HepG2 (cell line): ENCODE measurements around the gene TOR1A. TPM values are rescaled to one million over a fixed set of nuclear protein-coding genes. Genes with fewer than 3 reads are reported as not detected.

ENCODE experiments used
- ATAC-seq: fragments of 200-7000 bp; cut with Tn5 transposase; 3 replicates; pipeline ENCODE4 v1.9.1; 2020; ENCODE audit warnings: mild to moderate bottlenecking, moderate library complexity
- BruUV-seq: library from RNA; stranded (reverse); fragments of 400-500 nt; replicated peaks from 2 replicates; lab custom pipeline; 2021; lab: Mats Ljungman, UMichigan
- CTCF ChIA-PET: fragments of 300-600 bp; formaldehyde crosslinking; extraction: SDS; loops from one replicate; lab custom pipeline; 2021; ENCODE audit warnings: low total read pairs, inconsistent platforms, low intra/inter-chr PET ratio; lab: Yijun Ruan, JAX
- POLR2A ChIA-PET: fragments of 350-600 bp; sonication (Branson Sonifier 250); formaldehyde crosslinking; loops from one replicate; lab custom pipeline; 2020; ENCODE audit warnings: antibody characterized with exemption, inconsistent platforms; lab: Yijun Ruan, JAX
- DNase-seq: peaks from one replicate; pipeline ENCODE4 v3.0.0-alpha.2; 2015; ENCODE audit warnings: low spot score
- FAIRE-seq: peaks from 3 replicates; lab custom pipeline; 2011; peaks lifted over from hg19 to GRCh38; lab: Jason Lieb, UNC
- H2AFZ ChIP-seq: one replicate; pipeline ENCODE4 v1.6.1; 2011; ENCODE audit warnings: low read length, inconsistent platforms
- H3K27ac ChIP-seq: fragments of 300-600 bp; 3 replicates; pipeline ENCODE4 v1.8.0; 2011; ENCODE audit warnings: mixed run types, mild to moderate bottlenecking, mixed read lengths, low read length, inconsistent platforms; ENCODE audit not compliant: insufficient read depth; ENCODE audit errors: extremely low read length
- H3K27me3 ChIP-seq, 2 experiments: fragments of 200-600 bp in 1 of 2; 2 replicates in 1 of 2; 3 replicates in 1 of 2; pipeline versions ENCODE4 v1.6.0 to v1.8.0; 2011; ENCODE audit warnings: low read length in 2 of 2, mild to moderate bottlenecking in 2 of 2, moderate library complexity in 2 of 2, inconsistent platforms in 1 of 2; ENCODE audit not compliant: insufficient read depth in 2 of 2, control insufficient read depth in 1 of 2
- H3K36me3 ChIP-seq, 2 experiments: fragments of 200-600 bp in 1 of 2; replicated peaks in 1 of 2; 2 replicates in 1 of 2; 3 replicates in 1 of 2; pipeline versions ENCODE4 v1.5.1 to v1.8.0; 2011; ENCODE audit warnings: low read length in 2 of 2, inconsistent platforms in 1 of 2; ENCODE audit not compliant: insufficient read depth in 2 of 2, control insufficient read depth in 1 of 2
- H3K4me1 ChIP-seq: 2 replicates; pipeline ENCODE4 v1.5.1; 2012; ENCODE audit warnings: low read length, inconsistent platforms; ENCODE audit not compliant: insufficient read depth
- H3K4me2 ChIP-seq: 2 replicates; pipeline ENCODE4 v1.6.0; 2011; ENCODE audit warnings: low read depth, low read length, inconsistent platforms
- H3K4me3 ChIP-seq, 3 experiments: fragments of 200-600 bp in 1 of 3; sonication (generic), shearing (Covaris generic) in 1 of 3; replicated peaks in 1 of 3; 2 replicates each; pipeline ENCODE4 v1.5.1; 2011 to 2016; ENCODE audit warnings: low read length in 3 of 3, inconsistent platforms in 2 of 3, low read depth in 2 of 3, mild to moderate bottlenecking in 2 of 3, control low read depth in 1 of 3, mixed read lengths in 1 of 3; ENCODE audit not compliant: insufficient read depth in 1 of 3
- H3K79me2 ChIP-seq: one replicate; pipeline ENCODE4 v1.6.1; 2011; ENCODE audit warnings: low read length, inconsistent platforms; ENCODE audit not compliant: insufficient read depth
- H3K9ac ChIP-seq: 2 replicates; pipeline ENCODE4 v1.6.0; 2011; ENCODE audit warnings: mild to moderate bottlenecking, low read depth, low read length, inconsistent platforms; ENCODE audit not compliant: insufficient read depth
- H3K9me3 ChIP-seq: 2 replicates; pipeline ENCODE4 v1.5.1; 2012; ENCODE audit warnings: mild to moderate bottlenecking, low read length
- H4K20me1 ChIP-seq: 2 replicates; pipeline ENCODE4 v1.6.0; 2011; ENCODE audit warnings: inconsistent platforms, mild to moderate bottlenecking, low read length, moderate library complexity; ENCODE audit not compliant: insufficient read depth
- DMAP1 ChIP-seq: IDR thresholded peaks from 2 replicates; pipeline ENCODE4 v1.6.1; 2016
- EP300 ChIP-seq, 3 experiments: sonication (generic) in 1 of 3; formaldehyde crosslinking in 1 of 3; IDR thresholded peaks; 2 replicates each; pipeline versions ENCODE4 v1.5.1 to v1.6.1; 2011 to 2020; ENCODE audit warnings: low read depth in 2 of 3, low read length in 2 of 3, borderline replicate concordance in 1 of 3, improper control_type of control experiment in 1 of 3, mild to moderate bottlenecking in 1 of 3, missing genetic modification reagents in 1 of 3, moderate library complexity in 1 of 3
- FOXM1 ChIP-seq: sonication (generic); formaldehyde crosslinking; IDR thresholded peaks from 2 replicates; pipeline ENCODE4 v1.5.0; 2020; ENCODE audit warnings: missing genetic modification reagents
- ZBTB21 ChIP-seq: sonication (generic); formaldehyde crosslinking; IDR thresholded peaks from 2 replicates; pipeline ENCODE4 v1.4.0; 2020; ENCODE audit warnings: missing genetic modification reagents
- ZBTB8A ChIP-seq: sonication (generic); formaldehyde crosslinking; IDR thresholded peaks from 2 replicates; pipeline ENCODE4 v1.4.0; 2020; ENCODE audit warnings: mild to moderate bottlenecking, low read depth, missing genetic modification reagents, borderline replicate concordance
- ZFAT ChIP-seq: sonication (generic); formaldehyde crosslinking; conservative IDR thresholded peaks from 2 replicates; pipeline ENCODE4 v1.8.1; 2023; ENCODE audit warnings: missing genetic modification reagents, inconsistent platforms
- ZNF160 ChIP-seq: sonication (generic); formaldehyde crosslinking; IDR thresholded peaks from 2 replicates; pipeline ENCODE4 v1.8.0; 2022; ENCODE audit warnings: mild to moderate bottlenecking, inconsistent platforms, missing genetic modification reagents
- ZNF75D ChIP-seq: sonication (generic); formaldehyde crosslinking; IDR thresholded peaks from 2 replicates; pipeline ENCODE4 v1.8.1; 2023; ENCODE audit warnings: missing genetic modification reagents, mild to moderate bottlenecking, borderline replicate concordance
- WGBS: methylation state at CpG from one replicate; pipeline ENCODE4 v1.1.6; 2017; ENCODE audit warnings: low lambda C conversion rate; 5-methylcytosine and 5-hydroxymethylcytosine counted together
- in situ Hi-C: cut with HindIII; loops from 2 replicates; pipeline ENCODE4 v1.10.0; 2017; ENCODE audit warnings: low pct_unique_long_range_greater_than_20kb; ENCODE audit not compliant: extremely low pct_ligation_motif_present
- intact Hi-C: fragments of 100-400 bp; cut with micrococcal nuclease; formaldehyde crosslinking; loops from one replicate; pipeline ENCODE4 v1.10.0; 2022; ENCODE audit not compliant: unreplicated experiment
- polyA plus RNA-seq, 8 experiments: library from polyadenylated mRNA; depleted of rRNA in 3 of 8; stranded (reverse) in 7 of 8; unstranded in 1 of 8; fragments of >200 nt; fragmentation: Illumina TruSeq in 4 of 8; extraction: Trizol in 4 of 8; gene quantifications; 2 replicates each; pipeline versions ENCODE4 v1.2.1 to v1.2.3, GENCODE V29; 2011 to 2016; ENCODE audit warnings: low read depth in 4 of 8, missing spikeins in 1 of 8, mixed read lengths in 1 of 8; ENCODE audit not compliant: insufficient read depth in 1 of 8
- total RNA-seq, 5 experiments: library from RNA; depleted of rRNA; stranded (reverse); fragments of >200 nt; fragmentation: Illumina TruSeq; extraction: Trizol; gene quantifications; 2 replicates each; pipeline ENCODE4 v1.2.3, GENCODE V29; 2016; ENCODE audit warnings: low read depth in 1 of 5
- TF ChIP-seq, protein P1 (sequence below): sonication (generic); formaldehyde crosslinking; IDR thresholded peaks from 2 replicates; pipeline ENCODE4 v1.5.0; 2020; ENCODE audit warnings: mild to moderate bottlenecking, missing genetic modification reagents
- TF ChIP-seq, protein P2 (sequence below): fragments of 450-650 bp; IDR thresholded peaks from 2 replicates; pipeline ENCODE4 v1.6.1; 2016
- TF ChIP-seq, protein P3 (sequence below): sonication (generic); formaldehyde crosslinking; IDR thresholded peaks from 2 replicates; pipeline ENCODE4 v1.4.0; 2020; ENCODE audit warnings: missing genetic modification reagents

TOR1A gene
- total and polyA plus RNA-seq, 2 of the 13 experiments (the other 11 are each of a cell fraction or from before 2014, with no cell fraction given): 31.6 to 41.4 TPM

DNA sequence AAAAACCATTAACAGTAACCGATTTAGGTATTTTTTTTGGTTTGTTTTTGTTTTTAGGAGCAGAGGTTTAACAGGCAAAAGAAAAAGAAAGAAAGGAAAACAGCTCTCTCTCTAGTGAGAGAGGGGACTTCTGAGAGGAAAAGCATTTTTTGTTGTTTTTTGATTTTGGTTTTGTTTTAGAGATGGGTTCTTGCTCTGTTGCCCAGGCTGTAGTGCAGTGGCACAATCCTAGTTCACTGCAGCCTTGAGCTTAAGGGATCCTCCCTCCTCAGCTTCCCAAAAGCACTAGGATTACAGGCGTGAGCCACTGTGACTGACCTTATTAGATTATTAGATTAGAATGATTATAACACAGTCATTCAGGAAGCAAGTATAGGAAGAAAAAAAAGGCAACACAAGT lies 21.4 kb upstream of the TOR1A start (continued):
- TF ChIP-seq, protein P1, sequence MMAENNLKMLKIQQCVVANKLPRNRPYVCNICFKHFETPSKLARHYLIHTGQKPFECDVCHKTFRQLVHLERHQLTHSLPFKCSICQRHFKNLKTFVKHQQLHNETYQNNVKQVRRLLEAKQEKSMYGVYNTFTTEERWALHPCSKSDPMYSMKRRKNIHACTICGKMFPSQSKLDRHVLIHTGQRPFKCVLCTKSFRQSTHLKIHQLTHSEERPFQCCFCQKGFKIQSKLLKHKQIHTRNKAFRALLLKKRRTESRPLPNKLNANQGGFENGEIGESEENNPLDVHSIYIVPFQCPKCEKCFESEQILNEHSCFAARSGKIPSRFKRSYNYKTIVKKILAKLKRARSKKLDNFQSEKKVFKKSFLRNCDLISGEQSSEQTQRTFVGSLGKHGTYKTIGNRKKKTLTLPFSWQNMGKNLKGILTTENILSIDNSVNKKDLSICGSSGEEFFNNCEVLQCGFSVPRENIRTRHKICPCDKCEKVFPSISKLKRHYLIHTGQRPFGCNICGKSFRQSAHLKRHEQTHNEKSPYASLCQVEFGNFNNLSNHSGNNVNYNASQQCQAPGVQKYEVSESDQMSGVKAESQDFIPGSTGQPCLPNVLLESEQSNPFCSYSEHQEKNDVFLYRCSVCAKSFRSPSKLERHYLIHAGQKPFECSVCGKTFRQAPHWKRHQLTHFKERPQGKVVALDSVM (CRISPR knock-in tag): no peak
- TF ChIP-seq ZBTB8A (CRISPR knock-in tag) (no peak), ZFAT (CRISPR knock-in tag) (no peak)

DNA sequence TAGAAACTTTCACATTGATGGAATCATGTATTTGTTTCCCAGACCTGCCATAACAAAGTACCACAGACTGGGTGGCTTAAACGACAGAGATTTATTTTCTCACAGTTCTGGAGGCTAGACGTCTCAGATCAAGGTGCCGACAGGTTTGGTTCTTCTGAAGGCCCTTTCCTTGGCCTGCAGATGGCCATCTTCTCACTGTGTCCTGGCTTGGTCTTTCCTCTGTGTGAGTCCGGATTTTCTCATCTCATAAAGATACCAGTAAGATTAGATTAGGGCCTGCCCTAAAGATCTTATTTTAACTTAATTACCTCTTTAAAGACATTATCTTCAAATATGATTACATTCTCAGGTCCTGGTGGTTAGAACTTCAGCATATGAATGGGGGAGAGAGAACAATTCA lies 17.1 kb upstream of the TOR1A start:
- H3K4me1 ChIP-seq: peaks cover 8% of the 10 kb centered on the region
- 81% methylated on average over 4 of the region's 4 CpGs for WGBS
- ATAC-seq (no peak), DNase-seq (no peak), FAIRE-seq (no peak)
- no peak overlapping the region for H3K4me2 ChIP-seq
- no TSS peak for BruUV-seq
- no peak overlapping the region for H3K27ac ChIP-seq
- no peaks in the 10 kb centered on the region for H3K36me3 ChIP-seq
- ChIA-PET POLR2A (no interaction called here), CTCF (no interaction called here)
- H3K4me3 ChIP-seq: no peak overlapping the region
- H3K79me2 ChIP-seq: no peaks in the 10 kb centered on the region
- no peak overlapping the region for H2AFZ ChIP-seq
- H4K20me1 ChIP-seq: no peaks in the 10 kb centered on the region
- H3K9ac ChIP-seq: no peak overlapping the region
- in situ Hi-C loops (no loop called here), intact Hi-C loops (no loop called here)
- no peaks in the 10 kb centered on the region for H3K27me3 ChIP-seq
- TF ChIP-seq ZNF75D: no peak
- no peaks in the 10 kb centered on the region for H3K9me3 ChIP-seq

DNA sequence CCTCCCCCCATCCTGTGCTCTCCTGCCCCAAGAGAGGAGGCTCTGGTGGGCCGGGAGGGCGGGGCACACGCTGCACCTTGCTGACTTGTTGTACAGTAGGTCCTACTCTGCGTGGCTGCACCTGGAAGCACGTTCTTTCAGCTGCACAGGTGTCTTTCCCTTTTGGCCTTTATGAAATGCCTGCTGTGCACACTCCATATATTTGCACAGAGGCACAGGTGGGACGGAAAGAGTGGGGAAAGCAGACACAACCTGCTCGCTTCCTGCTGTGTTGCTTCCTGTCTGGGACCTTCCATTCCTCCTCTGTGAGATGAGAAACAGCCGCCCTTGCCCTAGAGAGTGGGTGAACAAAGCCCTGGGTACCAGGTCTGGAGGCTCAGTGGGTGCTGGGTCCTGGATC lies 16.1 kb upstream of the TOR1A start:
- no peak for DNase-seq
- Histone ChIP-seq H3K9ac (no peak overlapping the region), H2AFZ (no peak overlapping the region), H3K27me3 (no peaks in the 10 kb centered on the region), H3K36me3 (no peaks in the 10 kb centered on the region), H3K9me3 (no peaks in the 10 kb centered on the region), H3K4me2 (no peak overlapping the region), H3K79me2 (no peaks in the 10 kb centered on the region), H4K20me1 (no peaks in the 10 kb centered on the region), H3K4me1 (peaks cover 10% of the 10 kb centered on the region), H3K4me3 (no peak overlapping the region), H3K27ac (no peak overlapping the region)
- no peak for ATAC-seq
- 76% methylated on average over 8 of the region's 8 CpGs for WGBS
- ChIA-PET POLR2A (no interaction called here), CTCF (no interaction called here)
- no peak for FAIRE-seq
- intact Hi-C loops (no loop called here), in situ Hi-C loops (no loop called here)
- no TSS peak for BruUV-seq
- TF ChIP-seq FOXM1 (CRISPR knock-in tag) (no peak), DMAP1 (CRISPR knock-in tag) (no peak), ZBTB21 (CRISPR knock-in tag) (no peak), EP300 (IDR thresholded peaks at IDR 0.05; ENCODE audit: low read depth in 2 of 2, low read length in 2 of 2) (no peak), EP300 (CRISPR knock-in tag; IDR thresholded peaks at IDR 0.05; ENCODE audit: borderline replicate concordance) (no peak), ZNF160 (no peak)
- TF ChIP-seq, protein P2, sequence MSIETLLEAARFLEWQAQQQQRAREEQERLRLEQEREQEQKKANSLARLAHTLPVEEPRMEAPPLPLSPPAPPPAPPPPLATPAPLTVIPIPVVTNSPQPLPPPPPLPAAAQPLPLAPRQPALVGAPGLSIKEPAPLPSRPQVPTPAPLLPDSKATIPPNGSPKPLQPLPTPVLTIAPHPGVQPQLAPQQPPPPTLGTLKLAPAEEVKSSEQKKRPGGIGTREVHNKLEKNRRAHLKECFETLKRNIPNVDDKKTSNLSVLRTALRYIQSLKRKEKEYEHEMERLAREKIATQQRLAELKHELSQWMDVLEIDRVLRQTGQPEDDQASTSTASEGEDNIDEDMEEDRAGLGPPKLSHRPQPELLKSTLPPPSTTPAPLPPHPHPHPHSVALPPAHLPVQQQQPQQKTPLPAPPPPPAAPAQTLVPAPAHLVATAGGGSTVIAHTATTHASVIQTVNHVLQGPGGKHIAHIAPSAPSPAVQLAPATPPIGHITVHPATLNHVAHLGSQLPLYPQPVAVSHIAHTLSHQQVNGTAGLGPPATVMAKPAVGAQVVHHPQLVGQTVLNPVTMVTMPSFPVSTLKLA: no peak
- TF ChIP-seq, protein P3, sequence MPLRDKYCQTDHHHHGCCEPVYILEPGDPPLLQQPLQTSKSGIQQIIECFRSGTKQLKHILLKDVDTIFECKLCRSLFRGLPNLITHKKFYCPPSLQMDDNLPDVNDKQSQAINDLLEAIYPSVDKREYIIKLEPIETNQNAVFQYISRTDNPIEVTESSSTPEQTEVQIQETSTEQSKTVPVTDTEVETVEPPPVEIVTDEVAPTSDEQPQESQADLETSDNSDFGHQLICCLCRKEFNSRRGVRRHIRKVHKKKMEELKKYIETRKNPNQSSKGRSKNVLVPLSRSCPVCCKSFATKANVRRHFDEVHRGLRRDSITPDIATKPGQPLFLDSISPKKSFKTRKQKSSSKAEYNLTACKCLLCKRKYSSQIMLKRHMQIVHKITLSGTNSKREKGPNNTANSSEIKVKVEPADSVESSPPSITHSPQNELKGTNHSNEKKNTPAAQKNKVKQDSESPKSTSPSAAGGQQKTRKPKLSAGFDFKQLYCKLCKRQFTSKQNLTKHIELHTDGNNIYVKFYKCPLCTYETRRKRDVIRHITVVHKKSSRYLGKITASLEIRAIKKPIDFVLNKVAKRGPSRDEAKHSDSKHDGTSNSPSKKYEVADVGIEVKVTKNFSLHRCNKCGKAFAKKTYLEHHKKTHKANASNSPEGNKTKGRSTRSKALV: no peak
